ENCODE data around the gene MRPS22.

The MRPS22 gene

GRCh38 chr3:139308560-139308959, 35.3 kb upstream of the MRPS22 start:
- peaks cover 8 to 11% of the 10 kb centered on the region in 2 donors for H3K4me1 ChIP-seq (ENCODE audit: control insufficient read depth in 2 of 2, insufficient read depth in 1 of 2, low read depth in 1 of 2, low read length in 2 of 2)
- H2BK12ac ChIP-seq (ENCODE audit: low read length) = no peak overlapping the region
- no peak for DNase-seq (ENCODE audit: low spot score)

DNA sequence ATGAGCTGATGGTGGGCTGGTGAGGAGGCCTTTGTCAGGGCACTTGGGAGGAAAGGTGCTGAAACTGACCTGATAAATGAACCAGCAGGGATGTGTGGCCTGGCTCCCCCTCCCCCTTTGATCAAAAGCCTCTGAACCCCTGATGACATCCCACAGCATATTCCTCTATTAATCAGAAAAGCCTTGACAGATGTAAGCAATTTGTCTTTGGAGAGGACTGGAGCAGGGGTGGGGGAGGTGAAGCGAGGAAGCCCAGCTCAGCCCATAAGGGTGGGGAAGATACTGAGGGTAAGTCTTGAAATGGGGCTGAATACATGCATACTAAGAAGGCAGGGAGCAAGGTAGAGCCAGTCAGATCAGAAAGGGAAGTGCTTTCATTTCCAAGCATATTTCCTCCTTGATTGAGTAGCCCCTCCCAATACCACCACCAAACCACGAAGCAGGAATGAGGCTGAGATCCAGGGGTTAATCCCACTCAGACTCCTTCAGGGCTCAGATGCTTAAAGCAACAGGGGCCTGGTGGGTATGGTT, 34.7 kb upstream of the MRPS22 start:
- H3K4me1 ChIP-seq (ENCODE audit: control insufficient read depth in 2 of 2, insufficient read depth in 1 of 2, low read depth in 1 of 2, low read length in 2 of 2) = peaks cover 8 to 11% of the 10 kb centered on the region in 2 donors
- H3K79me1 ChIP-seq (ENCODE audit: low read depth, low read length) = no peaks in the 10 kb centered on the region
- no peak overlapping the region for H3K27ac ChIP-seq (replicated peaks; ENCODE audit: low read length)
- WGBS, 2 donors (ENCODE audit: extremely low coverage in 2 of 2, insufficient read length in 2 of 2, insufficient replicate concordance in 1 of 2) = no CpG with 5 or more reads among the region's 2 CpGs
- no peak overlapping the region for H2BK5ac ChIP-seq (ENCODE audit: low read length)
- no peak overlapping the region for H3K4me3 ChIP-seq (ENCODE audit: low read length in 2 of 2)
- no peaks in the 10 kb centered on the region for H3K36me3 ChIP-seq (replicated peaks in 1 of 2; ENCODE audit: control insufficient read depth in 2 of 2, insufficient read depth in 2 of 2, low read length in 2 of 2)
- H3K4me2 ChIP-seq (ENCODE audit: insufficient read depth, low read length, poor library complexity, severe bottlenecking) = no peak overlapping the region
- no peak overlapping the region for H2BK15ac ChIP-seq (ENCODE audit: low read length)
- H3K4ac ChIP-seq (ENCODE audit: low read length) = no peak overlapping the region
- no peak overlapping the region for H2BK12ac ChIP-seq (ENCODE audit: low read length)
- no peak overlapping the region for H3K9ac ChIP-seq (ENCODE audit: low read depth, low read length, poor library complexity)
- no peak for DNase-seq (ENCODE audit: low spot score)
- no peak overlapping the region for H3K14ac ChIP-seq (ENCODE audit: low read length)
- H3K27me3 ChIP-seq (ENCODE audit: control insufficient read depth in 3 of 3, insufficient read depth in 3 of 3, low read depth in 1 of 3, low read length in 3 of 3) = no peaks in the 10 kb centered on the region
- H3K23ac ChIP-seq (ENCODE audit: low read depth, low read length, poor library complexity) = no peak overlapping the region
- no peaks in the 10 kb centered on the region for H3K9me3 ChIP-seq (replicated peaks in 1 of 2; ENCODE audit: control insufficient read depth in 2 of 2, insufficient read depth in 1 of 2, low read depth in 1 of 2, low read length in 2 of 2)
- no peak overlapping the region for H4K91ac ChIP-seq (ENCODE audit: low read depth, low read length, poor library complexity)
- H4K8ac ChIP-seq (ENCODE audit: low read depth, low read length) = no peak overlapping the region
- peak overlapping the region; percentile 2 for H3K18ac ChIP-seq (ENCODE audit: low read length)
- no peak overlapping the region for H2AK5ac ChIP-seq (ENCODE audit: low read depth, low read length)
- H2BK120ac ChIP-seq (ENCODE audit: low read depth, low read length) = no peak overlapping the region
- no peak overlapping the region for H2AFZ ChIP-seq (ENCODE audit: low read length)

More at GRCh38 chr3:139308560-139308959, 35.3 kb upstream of the MRPS22 start:
- H2BK15ac ChIP-seq (ENCODE audit: low read length) = no peak overlapping the region
- H3K23ac ChIP-seq (ENCODE audit: low read depth, low read length, poor library complexity) = no peak overlapping the region
- H3K27me3 ChIP-seq (ENCODE audit: control insufficient read depth in 3 of 3, insufficient read depth in 3 of 3, low read depth in 1 of 3, low read length in 3 of 3) = no peaks in the 10 kb centered on the region
- H2BK5ac ChIP-seq (ENCODE audit: low read length) = no peak overlapping the region
- H3K79me1 ChIP-seq (ENCODE audit: low read depth, low read length) = no peaks in the 10 kb centered on the region
- no peak overlapping the region for H4K91ac ChIP-seq (ENCODE audit: low read depth, low read length, poor library complexity)
- H3K27ac ChIP-seq (replicated peaks; ENCODE audit: low read length) = no peak overlapping the region
- H3K18ac ChIP-seq (ENCODE audit: low read length) = peak overlapping the region; percentile 2
- no peak overlapping the region for H3K14ac ChIP-seq (ENCODE audit: low read length)
- no peak overlapping the region for H3K4ac ChIP-seq (ENCODE audit: low read length)
- no CpG with 5 or more reads among the region's 4 CpGs for WGBS, 2 donors (ENCODE audit: extremely low coverage in 2 of 2, insufficient read length in 2 of 2, insufficient replicate concordance in 1 of 2)
- no peaks in the 10 kb centered on the region for H3K36me3 ChIP-seq (replicated peaks in 1 of 2; ENCODE audit: control insufficient read depth in 2 of 2, insufficient read depth in 2 of 2, low read length in 2 of 2)
- H2BK120ac ChIP-seq (ENCODE audit: low read depth, low read length) = no peak overlapping the region
- no peak overlapping the region for H4K8ac ChIP-seq (ENCODE audit: low read depth, low read length)
- no peak overlapping the region for H3K9ac ChIP-seq (ENCODE audit: low read depth, low read length, poor library complexity)
- H2AK5ac ChIP-seq (ENCODE audit: low read depth, low read length) = no peak overlapping the region
- H3K4me3 ChIP-seq (ENCODE audit: low read length in 2 of 2) = no peak overlapping the region
- H3K4me2 ChIP-seq (ENCODE audit: insufficient read depth, low read length, poor library complexity, severe bottlenecking) = no peak overlapping the region
- no peaks in the 10 kb centered on the region for H3K9me3 ChIP-seq (replicated peaks in 1 of 2; ENCODE audit: control insufficient read depth in 2 of 2, insufficient read depth in 1 of 2, low read depth in 1 of 2, low read length in 2 of 2)
- H2AFZ ChIP-seq (ENCODE audit: low read length) = no peak overlapping the region

DNA sequence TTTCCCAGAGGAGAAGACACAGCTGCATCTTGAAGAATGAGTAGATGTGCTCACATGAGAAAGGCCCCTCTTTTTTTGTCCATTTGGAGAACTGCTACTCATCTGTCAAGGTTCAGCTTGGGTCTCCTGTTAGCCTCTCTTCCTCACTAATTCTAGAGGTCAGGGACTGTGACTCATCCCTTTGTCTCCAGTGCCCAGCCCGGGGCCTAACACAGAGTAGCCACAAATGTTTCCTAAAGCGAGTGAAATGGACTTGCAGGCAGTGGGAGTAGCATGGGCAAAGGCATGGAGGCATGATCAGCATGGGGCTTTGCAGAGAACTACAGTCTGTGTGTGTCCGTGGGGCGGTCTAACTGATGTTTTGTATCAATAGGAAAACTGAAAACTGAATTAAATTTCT, 33.9 kb upstream of the MRPS22 start:
- Histone ChIP-seq H3K9me3 (replicated peaks in 1 of 2; ENCODE audit: control insufficient read depth in 2 of 2, insufficient read depth in 1 of 2, low read depth in 1 of 2, low read length in 2 of 2) (no peaks in the 10 kb centered on the region), H3K23ac (ENCODE audit: low read depth, low read length, poor library complexity) (no peak overlapping the region), H2BK120ac (ENCODE audit: low read depth, low read length) (no peak overlapping the region), H3K18ac (ENCODE audit: low read length) (no peak overlapping the region), H3K27ac (replicated peaks; ENCODE audit: low read length) (no peak overlapping the region), H3K4me2 (ENCODE audit: insufficient read depth, low read length, poor library complexity, severe bottlenecking) (no peak overlapping the region), H3K4ac (ENCODE audit: low read length) (no peak overlapping the region), H2BK15ac (ENCODE audit: low read length) (no peak overlapping the region), H3K4me1 (ENCODE audit: control insufficient read depth in 2 of 2, insufficient read depth in 1 of 2, low read depth in 1 of 2, low read length in 2 of 2) (peaks cover 8 to 11% of the 10 kb centered on the region in 2 donors), H4K8ac (ENCODE audit: low read depth, low read length) (no peak overlapping the region), H4K91ac (ENCODE audit: low read depth, low read length, poor library complexity) (no peak overlapping the region), H3K36me3 (replicated peaks in 1 of 2; ENCODE audit: control insufficient read depth in 2 of 2, insufficient read depth in 2 of 2, low read length in 2 of 2) (no peaks in the 10 kb centered on the region), H2BK5ac (ENCODE audit: low read length) (no peak overlapping the region), H3K14ac (ENCODE audit: low read length) (no peak overlapping the region), H3K9ac (ENCODE audit: low read depth, low read length, poor library complexity) (no peak overlapping the region), H3K79me1 (ENCODE audit: low read depth, low read length) (no peaks in the 10 kb centered on the region), H3K4me3 (ENCODE audit: low read length in 2 of 2) (no peak overlapping the region), H3K27me3 (ENCODE audit: control insufficient read depth in 3 of 3, insufficient read depth in 3 of 3, low read depth in 1 of 3, low read length in 3 of 3) (no peaks in the 10 kb centered on the region), H2AK5ac (ENCODE audit: low read depth, low read length) (no peak overlapping the region), H2AFZ (ENCODE audit: low read length) (peak overlapping the region; percentile 60), H2BK12ac (ENCODE audit: low read length) (no peak overlapping the region)
- no peak for DNase-seq (ENCODE audit: low spot score)
- WGBS, 2 donors (ENCODE audit: extremely low coverage in 2 of 2, insufficient read length in 2 of 2, insufficient replicate concordance in 1 of 2) = no CpG with 5 or more reads among the region's 4 CpGs

DNA sequence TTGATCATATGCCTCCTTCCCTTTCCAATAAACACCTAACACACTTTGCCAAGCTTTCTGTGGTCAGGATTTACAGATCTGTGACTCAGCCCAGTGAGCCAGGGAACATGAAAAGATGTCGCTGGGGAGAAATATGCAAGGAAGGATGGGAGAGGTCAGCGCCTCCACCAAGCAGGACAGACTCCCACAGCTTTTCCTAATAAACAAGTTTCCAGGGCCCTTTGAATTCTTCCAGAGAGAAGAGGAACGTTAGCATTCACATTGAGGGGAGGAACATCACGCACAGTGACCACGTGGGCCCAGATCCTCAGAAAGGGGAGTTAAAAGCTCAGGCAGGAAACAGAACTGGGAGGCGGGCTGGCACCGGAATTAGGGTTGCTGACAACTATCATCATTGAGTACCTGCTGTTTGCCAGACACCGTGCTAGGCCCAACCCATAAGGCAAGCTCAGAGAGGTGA, 33.3 kb upstream of the MRPS22 start:
- Histone ChIP-seq H3K4ac (ENCODE audit: low read length) (no peak overlapping the region), H2BK12ac (ENCODE audit: low read length) (no peak overlapping the region), H3K9ac (ENCODE audit: low read depth, low read length, poor library complexity) (no peak overlapping the region), H3K9me3 (replicated peaks in 1 of 2; ENCODE audit: control insufficient read depth in 2 of 2, insufficient read depth in 1 of 2, low read depth in 1 of 2, low read length in 2 of 2) (no peaks in the 10 kb centered on the region), H3K4me1 (ENCODE audit: control insufficient read depth in 2 of 2, insufficient read depth in 1 of 2, low read depth in 1 of 2, low read length in 2 of 2) (peaks cover 8 to 11% of the 10 kb centered on the region in 2 donors), H2BK120ac (ENCODE audit: low read depth, low read length) (no peak overlapping the region), H3K23ac (ENCODE audit: low read depth, low read length, poor library complexity) (no peak overlapping the region), H3K36me3 (replicated peaks in 1 of 2; ENCODE audit: control insufficient read depth in 2 of 2, insufficient read depth in 2 of 2, low read length in 2 of 2) (no peaks in the 10 kb centered on the region), H3K27ac (replicated peaks; ENCODE audit: low read length) (no peak overlapping the region), H3K18ac (ENCODE audit: low read length) (no peak overlapping the region), H2BK15ac (ENCODE audit: low read length) (no peak overlapping the region), H4K8ac (ENCODE audit: low read depth, low read length) (no peak overlapping the region), H4K91ac (ENCODE audit: low read depth, low read length, poor library complexity) (no peak overlapping the region), H3K4me2 (ENCODE audit: insufficient read depth, low read length, poor library complexity, severe bottlenecking) (no peak overlapping the region), H3K79me1 (ENCODE audit: low read depth, low read length) (no peaks in the 10 kb centered on the region), H3K27me3 (ENCODE audit: control insufficient read depth in 3 of 3, insufficient read depth in 3 of 3, low read depth in 1 of 3, low read length in 3 of 3) (no peaks in the 10 kb centered on the region), H2BK5ac (ENCODE audit: low read length) (no peak overlapping the region), H3K14ac (ENCODE audit: low read length) (no peak overlapping the region), H2AFZ (ENCODE audit: low read length) (peak overlapping the region; percentile 67), H3K4me3 (ENCODE audit: low read length in 2 of 2) (no peak overlapping the region), H2AK5ac (ENCODE audit: low read depth, low read length) (no peak overlapping the region)
- no peak for DNase-seq (ENCODE audit: low spot score)
- no CpG with 5 or more reads among the region's 8 CpGs for WGBS, 2 donors (ENCODE audit: extremely low coverage in 2 of 2, insufficient read length in 2 of 2, insufficient replicate concordance in 1 of 2)
